HG03045 (cell line): ENCODE measurements around the gene PIK3R6.

Experiments
- ATAC-seq: cut with Tn5 transposase; IDR thresholded peaks from one replicate; pipeline ENCODE4 v1.9.1; 2021; ENCODE audit warnings: mild to moderate bottlenecking, moderate library complexity; ENCODE audit not compliant: unreplicated experiment

PIK3R6 gene, protein sequence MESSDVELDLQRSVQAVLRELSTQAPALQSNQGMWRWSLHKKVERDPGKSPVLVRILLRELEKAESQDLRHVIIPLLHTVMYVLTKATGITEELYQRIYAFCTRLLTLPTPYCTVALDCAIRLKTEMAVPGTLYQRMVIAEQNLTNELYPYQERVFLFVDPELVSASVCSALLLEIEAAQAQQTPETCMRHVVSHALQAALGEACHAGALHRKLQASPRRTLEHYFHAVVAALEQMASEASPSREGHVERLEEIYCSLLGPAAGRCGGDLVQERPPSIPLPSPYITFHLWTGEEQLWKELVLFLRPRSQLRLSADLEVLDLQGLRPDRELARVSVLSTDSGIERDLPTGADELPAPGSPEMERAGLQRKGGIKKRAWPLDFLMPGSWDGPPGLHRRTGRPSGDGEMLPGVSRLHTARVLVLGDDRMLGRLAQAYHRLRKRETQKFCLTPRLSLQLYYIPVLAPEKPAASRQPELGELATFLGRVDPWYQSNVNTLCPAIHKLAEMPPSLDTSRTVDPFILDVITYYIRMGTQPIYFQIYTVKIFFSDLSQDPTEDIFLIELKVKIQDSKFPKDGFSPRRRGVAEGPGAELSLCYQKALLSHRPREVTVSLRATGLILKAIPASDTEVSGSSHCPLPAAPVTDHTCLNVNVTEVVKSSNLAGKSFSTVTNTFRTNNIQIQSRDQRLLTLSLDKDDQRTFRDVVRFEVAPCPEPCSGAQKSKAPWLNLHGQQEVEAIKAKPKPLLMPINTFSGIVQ

DNA sequence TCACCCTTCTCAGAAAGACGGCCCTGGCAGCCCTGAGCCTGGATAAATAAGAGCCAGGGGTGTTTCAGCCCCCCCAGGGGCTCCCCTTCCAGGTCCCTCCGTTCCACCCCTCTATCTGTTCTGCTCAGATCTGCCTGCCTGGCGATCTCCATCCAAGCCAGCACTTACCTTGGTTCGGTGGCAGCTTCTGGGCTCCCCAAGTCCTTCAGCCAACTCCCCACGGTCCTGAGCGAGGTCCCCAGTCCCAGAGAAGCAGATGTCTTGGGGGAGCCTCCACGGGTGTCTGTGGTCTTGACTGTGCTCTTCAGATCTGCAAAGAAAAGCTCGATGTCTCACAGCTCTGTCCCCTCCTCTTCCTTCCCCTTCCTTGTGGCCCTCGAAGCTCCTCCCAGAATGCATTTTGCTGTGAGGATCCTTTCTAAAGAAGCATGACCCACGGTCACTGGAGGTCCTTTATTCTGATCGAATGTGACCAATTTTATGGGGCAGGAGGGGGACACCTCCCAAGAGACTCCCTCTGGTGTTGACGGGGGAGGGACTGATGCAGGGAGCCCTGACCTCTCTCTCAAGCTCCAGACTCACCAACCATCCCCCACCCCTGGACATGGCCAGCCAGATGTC, at the start of gene PIK3R6:
Gene PIK3R6, minus strand, starts transcription at position 314 of the 621 bp plus-strand sequence. CDS start 17,880 bp downstream, outside the sequence.
- no peak for ATAC-seq

DNA sequence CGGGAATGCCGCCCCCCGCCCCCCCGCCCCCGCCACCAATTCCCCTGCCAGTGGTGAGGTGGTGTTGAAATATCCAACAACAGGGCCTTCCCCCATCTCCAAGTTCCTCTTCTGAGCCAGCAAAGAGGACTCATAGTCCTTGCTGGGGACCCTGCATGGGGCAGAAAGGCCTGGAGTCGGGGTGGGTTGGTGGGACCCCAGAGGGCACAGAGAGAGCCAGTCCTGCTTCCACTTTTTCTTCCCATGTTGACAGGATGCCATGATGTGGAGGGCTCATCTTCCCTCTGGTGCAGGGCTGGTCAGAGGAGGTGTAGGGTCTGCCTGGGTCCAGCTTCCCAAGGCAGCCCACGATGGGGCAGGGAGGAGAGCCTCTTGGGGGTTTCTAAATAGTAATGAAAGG, 49.0 kb upstream of the PIK3R6 start:
- ATAC-seq = no peak

- no peak for ATAC-seq
Measured at GRCh38 chr17:8914554-8914953, 47.1 kb upstream of the PIK3R6 start.

DNA sequence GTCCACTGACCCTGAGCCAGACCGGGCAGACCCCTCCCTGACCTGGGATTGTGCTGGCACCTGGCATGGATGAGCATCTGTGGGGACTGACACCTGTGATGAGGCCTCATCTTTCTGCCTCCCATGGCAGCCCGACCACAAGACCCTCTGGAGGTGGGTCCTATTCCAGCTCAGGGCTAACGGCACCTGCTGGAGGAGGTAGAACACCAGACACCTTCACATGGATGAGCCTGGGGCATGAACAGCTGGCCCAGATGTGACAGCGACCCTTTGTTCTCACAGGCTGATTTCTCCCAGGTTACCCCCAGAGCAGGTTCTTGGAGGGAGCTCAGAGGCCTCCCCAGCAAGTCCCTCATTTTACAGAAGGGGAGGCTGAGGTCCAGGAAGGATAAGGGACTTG, 46.4 kb upstream of the PIK3R6 start:
- ATAC-seq = no peak

DNA sequence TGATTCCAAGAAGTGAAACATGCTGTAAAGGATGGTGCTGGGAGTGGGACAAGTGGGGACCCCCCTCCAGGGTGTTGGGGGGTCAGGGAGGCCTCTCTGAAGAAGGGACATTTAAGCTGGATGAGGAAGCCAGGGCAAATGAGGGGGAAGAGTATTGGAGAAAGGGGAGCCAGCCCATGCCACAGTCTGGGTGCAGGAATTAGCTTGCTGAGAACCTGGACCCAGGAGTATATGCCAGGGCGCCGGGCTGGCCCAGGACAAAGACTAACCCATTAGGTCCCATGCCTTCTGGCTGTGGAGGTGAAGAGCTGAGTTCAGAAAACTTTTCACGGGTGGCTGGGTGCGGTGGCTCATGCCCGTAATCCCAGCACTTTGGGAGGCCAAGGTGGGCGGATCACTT, 45.6 kb upstream of the PIK3R6 start:
- ATAC-seq = no peak

GRCh38 chr17:8912084-8912981, 44.9 kb upstream of the PIK3R6 start:
- no peak for ATAC-seq

DNA sequence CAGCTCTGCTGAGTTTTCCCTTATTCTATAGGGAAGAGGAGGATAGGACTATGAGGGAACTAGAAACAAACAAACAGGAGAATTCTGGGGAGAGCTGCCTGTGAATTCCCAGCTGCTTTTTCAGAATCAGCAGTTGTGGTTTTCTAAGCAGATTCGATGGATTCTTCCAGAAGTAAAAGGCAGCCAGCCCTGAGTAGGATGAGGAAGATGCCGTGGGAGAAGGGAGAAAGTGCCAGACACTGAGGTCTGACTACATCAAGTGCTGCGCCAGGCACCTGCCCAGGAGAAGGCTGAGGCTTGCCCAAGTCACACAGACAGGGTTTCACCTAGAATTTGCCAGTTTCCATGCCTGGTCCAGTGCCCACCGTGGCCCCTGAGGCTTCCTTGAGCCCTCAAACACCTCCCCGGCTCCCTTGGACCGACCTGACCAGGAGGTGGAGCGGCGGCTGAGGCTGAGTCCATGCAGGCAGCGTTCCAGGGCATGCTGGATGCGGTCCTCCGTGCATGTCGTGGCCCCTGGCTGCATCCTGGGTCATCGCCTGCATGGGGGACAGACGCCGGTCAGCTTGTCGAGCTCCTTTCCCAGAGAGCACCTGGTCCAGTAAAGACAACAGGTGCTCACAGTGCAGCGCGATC, 43.6 kb upstream of the PIK3R6 start:
- ATAC-seq = no peak

GRCh38 chr17:8909586-8910270, 42.3 kb upstream of the PIK3R6 start:
- ATAC-seq = no peak

- no peak for ATAC-seq
Measured at GRCh38 chr17:8905331-8905730, 37.9 kb upstream of the PIK3R6 start.

GRCh38 chr17:8904686-8905085, 37.2 kb upstream of the PIK3R6 start:
- ATAC-seq = no peak

DNA sequence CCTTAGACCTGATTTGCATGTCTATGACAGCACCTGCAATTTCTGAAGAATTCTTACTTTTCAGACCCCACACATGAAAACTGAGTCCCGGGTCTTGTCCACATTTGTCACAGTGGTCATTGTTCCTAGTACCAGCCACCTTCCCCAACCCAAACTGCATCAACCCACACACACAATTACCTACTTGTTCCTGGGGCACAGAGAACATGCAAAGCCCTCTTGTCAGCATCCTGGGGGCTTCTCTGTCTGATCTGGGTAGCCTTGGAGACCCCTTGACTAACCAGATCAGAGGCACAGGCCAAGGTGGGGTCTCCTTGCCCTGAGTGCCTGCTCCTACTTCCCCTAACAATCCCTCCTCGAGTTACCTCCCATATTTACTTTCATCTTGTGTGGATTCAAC, 36.7 kb upstream of the PIK3R6 start:
- ATAC-seq = no peak

DNA sequence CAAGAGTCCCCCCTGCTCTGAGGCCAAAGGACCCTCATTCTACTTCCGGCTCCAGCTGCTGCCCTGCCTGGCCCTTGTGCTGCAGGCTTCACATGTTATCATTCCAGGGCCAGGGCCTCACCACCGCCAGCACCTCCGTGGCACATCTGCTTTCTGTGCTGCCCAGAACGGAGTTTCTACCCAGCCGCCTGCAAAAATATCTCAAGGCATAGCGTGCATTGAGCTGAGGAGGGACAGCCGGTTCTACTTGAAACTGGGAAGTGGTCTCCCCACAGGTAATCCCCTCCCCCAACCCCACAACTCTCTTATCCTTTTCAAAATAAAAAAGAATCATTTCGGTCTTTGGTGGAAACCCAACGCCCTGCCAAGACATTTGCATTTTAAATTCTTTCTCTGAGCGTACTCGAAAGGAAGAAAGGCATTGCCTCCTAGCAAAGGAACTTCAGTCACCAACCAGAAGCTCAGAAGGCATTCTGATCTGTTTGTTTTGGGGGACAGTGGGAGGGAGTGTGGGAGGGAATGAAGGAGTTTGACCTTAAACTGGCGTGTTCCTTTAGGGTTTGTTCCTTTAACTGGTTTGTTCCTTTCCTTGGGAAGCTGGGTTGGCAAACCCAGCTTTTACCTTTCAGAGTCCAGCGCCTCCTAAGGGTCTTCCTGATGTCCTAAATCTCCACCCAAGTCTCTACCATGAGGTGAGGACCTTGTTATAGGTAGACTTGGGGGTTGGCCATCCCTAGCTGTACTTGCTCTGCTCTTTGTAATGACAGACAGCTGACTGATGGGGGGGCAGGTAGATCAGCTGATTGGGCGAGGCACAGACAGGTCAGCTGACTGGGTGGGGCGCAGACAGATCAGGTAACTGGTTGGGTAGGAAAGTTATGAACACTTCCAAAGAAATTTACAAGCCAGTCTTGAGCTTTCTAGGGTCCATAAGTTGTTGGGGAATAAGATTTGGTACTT, 33.4 kb upstream of the PIK3R6 start:
- no peak for ATAC-seq

DNA sequence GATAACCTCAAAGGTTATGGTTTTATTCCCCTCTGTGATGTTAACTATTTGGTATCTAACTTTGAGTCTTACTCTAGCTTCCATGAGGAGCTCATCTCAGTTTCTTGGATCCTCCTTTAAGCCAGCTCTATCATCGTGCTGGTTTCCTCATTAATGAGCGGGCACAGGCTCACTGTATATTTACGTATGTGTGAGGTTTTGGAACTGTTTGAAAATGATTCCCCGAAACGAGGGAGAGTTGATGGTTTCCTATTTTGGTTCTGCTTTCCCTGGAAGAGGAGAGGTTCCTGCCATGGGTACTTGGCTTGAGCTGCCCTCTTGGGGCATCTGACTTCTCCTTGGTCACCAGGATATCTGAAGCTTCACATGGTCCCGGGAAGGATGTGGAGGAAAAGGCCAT, 32.7 kb upstream of the PIK3R6 start:
- no peak for ATAC-seq

DNA sequence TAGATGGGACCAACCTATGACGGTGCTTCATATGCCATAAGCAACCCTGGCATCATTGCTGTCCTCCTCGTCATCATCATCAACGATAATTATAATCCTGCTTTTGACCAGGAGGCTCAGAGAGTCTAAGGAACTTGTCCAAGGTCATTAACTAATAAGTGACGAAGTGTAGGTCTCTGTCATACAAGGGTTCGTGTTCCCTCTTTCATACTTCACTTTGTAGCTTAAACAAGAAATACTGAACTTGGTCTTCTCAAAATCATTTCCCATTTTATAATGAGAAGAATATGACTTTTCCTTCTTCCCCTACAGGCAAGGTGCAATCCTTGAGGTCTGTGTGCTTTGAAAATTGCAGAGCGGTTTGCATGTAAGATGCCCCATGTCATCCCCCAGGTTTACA, 31.2 kb upstream of the PIK3R6 start:
- ATAC-seq = no peak

- no peak for ATAC-seq
Measured at GRCh38 chr17:8898126-8898525, 30.7 kb upstream of the PIK3R6 start.

DNA sequence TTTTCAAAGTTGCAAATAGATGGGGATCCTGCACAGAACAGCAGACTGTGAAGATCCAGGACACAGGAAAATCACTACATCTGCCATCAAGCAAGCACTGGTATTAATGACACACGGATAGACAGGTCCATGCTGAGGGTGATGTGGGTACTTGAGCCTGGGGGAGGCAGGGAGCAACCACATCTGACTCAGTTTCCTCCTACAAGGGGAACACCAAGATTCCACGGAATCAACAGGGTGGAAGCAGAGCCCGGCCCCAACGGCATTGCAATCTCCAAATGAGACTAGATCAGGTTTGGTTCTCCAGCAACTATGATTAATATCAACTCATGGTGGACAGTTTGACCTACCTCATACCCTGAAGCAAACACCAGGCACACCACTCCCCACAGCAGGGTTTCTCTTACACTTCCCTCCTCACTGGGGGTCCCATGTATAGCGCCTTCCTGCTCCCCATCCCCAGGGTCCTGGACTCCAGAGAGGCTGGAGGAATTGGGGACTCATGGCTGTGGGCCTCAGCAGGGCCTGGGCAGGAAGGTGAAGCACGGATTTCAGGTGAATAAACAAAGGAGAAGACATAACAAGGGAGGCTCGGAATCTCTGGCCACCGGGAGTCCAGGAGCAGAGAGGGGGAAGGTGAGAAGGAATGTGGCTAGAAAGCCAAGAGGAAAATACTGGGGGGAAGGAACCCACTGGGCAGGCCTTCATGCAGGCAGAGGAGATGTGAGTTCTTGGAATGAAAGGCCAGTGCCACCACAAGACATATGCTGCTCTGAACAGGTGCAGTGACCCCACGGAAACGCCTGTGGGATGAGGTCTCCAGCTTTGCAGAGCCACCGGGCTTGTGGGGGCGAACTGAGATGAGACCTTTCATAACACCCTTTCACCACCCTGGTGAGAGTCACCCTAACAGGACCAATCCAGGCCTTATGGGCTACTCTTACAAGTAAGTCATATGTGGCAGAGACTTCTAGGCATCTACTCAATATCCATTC, 29.5 kb upstream of the PIK3R6 start:
- ATAC-seq = no peak

GRCh38 chr17:8896087-8896486, 28.6 kb upstream of the PIK3R6 start:
- ATAC-seq = no peak
